22Rv1 (cell line): Measurements from ENCODE around the gene ATP5MK.

ENCODE experiments used
- ZFX ChIP-seq: fragments of 450-650 bp; IDR thresholded peaks from 2 replicates; pipeline ENCODE4 v1.6.1; 2017; ENCODE audit warnings: antibody characterized with exemption, borderline replicate concordance
- TF ChIP-seq, protein P1 (sequence below): fragments of 450-650 bp; IDR thresholded peaks from 2 replicates; pipeline ENCODE4 v1.5.1; 2017; ENCODE audit warnings: mild to moderate bottlenecking

DNA sequence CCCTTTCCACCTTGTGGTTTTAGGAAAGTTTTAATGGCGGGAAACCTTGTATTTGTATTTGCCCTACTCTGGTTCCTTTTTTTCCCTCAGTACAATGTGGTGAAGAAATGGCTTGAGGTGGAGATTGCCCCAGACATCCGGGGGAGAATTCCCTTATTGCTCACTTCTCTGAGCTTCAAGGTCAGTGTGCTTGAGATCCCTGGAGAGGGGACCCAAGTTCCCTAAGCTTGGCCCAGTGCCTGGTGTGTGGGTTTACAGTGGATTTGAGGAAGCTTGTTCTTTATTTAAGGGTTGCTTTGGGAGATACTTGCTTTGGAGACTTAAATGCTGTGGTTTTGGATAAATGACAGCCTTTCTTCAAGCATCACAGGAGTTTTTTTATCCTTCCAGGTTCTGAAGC is 37.6 kb upstream of the ATP5MK start:
- TF ChIP-seq, protein P1, sequence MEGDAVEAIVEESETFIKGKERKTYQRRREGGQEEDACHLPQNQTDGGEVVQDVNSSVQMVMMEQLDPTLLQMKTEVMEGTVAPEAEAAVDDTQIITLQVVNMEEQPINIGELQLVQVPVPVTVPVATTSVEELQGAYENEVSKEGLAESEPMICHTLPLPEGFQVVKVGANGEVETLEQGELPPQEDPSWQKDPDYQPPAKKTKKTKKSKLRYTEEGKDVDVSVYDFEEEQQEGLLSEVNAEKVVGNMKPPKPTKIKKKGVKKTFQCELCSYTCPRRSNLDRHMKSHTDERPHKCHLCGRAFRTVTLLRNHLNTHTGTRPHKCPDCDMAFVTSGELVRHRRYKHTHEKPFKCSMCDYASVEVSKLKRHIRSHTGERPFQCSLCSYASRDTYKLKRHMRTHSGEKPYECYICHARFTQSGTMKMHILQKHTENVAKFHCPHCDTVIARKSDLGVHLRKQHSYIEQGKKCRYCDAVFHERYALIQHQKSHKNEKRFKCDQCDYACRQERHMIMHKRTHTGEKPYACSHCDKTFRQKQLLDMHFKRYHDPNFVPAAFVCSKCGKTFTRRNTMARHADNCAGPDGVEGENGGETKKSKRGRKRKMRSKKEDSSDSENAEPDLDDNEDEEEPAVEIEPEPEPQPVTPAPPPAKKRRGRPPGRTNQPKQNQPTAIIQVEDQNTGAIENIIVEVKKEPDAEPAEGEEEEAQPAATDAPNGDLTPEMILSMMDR: no peak
- TF ChIP-seq ZFX: no peak
